ENCODE measurements around the gene PTPN18.
A peak's percentile ranks its signal among the peaks of the same experiment; 100 is the strongest.

PTPN18 gene

DNA sequence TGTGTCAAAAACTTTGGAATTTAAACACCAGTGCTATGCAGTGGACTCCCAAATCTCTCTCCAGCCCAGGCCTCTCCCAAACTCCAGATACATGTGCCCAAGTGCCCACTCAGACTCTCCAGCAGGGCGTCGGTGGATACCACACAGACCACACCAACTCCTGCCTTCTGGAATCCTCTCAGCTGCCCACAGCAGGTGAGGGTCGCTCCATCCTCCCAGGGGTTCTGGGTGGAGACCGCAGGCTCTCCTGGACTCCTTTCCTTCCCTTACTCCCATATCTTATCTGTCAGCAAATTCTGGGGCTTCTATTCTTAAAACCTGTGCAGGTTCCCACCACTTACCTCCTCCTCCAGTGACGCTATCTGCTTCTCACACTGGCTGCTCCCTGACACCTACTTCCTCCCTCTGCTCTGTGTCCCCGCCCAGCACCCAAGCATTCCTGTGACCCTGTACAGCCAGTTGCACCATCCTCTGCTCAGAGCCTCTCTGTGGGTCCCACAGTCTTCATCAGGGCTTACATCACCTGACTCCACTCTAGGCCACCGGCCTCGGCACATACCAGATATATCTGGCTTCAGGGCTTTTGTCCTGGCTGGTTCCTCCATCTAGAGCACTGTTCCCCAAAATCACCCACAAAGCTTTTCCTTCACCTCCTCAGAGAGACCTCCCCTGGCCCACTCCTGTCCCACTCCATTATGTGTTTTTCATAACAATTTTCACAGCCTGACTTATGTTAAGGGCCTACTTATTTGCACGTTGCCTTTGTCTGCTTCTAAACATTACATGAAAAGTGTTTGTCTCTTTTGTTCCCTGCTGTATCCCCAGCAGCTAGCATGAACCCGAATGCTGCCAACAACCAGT, 15.7 kb upstream of the PTPN18 start:
- DNase-seq (ENCODE audit: low spot score) = no peak

DNA sequence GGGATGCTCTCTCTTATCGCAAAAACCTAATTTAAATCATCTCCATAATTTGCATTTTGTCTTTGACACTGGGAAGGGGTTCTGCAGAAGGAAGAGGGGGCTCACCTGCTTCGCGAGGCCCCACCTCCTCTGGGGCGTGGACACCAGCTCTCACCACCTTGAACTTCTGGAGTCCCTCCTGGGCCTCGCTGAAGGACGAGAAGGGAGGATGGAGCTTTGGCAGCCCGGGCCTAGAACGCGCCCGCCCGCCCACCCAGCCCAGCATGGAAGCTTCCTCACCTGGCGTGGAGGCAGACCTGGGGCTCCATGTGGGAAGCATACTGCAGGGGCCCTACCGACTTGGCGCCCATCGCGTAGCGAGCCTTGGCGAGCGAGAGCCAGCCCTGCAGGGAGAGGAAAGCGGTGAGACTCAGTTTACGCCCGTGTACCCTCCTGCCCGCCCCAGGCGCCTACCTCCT, 14.3 kb upstream of the PTPN18 start:
- peak; percentile 19 for DNase-seq (ENCODE audit: low spot score)

DNA sequence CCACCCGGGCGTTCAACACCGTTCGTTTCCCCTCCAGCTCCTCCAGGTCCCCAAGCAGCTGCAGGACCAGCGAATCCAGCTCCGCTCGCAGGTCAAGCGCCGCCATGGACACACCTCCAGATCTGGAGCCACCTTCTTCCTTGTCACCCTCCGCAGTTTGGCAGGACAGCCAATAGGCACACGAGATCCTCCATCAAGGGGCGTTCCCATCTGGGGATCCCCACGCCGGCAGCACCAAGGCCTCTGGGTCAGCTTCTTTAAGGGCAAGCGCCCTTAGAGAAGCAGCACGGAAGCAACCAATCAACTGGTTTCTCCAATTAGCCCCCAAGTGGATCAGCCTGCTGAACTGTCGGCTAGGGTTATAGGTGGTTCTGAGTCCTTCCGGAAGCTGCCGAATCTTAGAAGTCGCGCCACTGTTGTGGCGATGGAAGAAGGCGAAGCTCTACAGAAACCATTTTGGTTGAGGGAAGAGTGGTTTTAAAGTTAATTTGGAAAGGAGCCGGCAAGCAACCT, 13.8 kb upstream of the PTPN18 start:
- peak; percentile 93 for DNase-seq (ENCODE audit: low spot score)

DNA sequence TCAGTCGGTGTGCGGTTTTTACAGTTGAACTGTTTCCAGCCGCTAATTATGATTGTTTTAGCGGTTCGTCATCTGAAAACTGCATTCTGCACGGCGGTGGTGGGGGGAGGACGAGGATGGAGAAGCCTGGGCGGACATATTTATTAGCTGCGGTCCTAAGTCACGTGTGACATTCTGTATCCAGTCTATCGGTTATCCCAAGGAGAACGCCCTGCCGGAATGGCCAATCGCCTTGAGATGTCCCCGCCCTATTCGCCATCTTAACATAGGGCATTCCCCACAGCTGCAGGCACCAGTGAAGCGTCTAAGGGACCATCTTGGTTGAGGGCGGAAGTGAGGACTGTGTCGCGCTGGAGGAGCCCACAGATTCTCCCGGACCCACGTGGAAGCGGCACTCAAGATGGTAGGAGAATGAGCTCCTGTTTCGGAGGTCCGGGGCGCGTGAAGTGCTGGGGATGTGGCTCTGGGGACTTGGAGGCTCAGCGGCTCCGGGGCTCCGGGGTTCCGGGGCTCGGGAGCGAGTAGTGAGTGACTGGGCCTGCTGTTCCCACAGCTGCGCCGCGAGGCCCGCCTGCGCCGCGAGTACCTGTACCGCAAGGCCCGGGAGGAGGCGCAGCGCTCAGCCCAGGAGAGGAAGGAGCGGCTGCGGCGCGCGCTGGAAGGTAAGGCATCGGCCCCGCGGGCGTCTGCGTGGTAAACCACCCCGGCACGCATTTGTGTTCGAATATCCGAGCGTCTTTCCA, 13.2 kb upstream of the PTPN18 start, which contains the start of gene IMP4:
Gene IMP4, plus strand, starts transcription at position 365 of the 743 bp plus-strand sequence. Its CDS starts 36 bp downstream, at position 401.
- peak; percentile 94 for DNase-seq (ENCODE audit: low spot score)

DNA sequence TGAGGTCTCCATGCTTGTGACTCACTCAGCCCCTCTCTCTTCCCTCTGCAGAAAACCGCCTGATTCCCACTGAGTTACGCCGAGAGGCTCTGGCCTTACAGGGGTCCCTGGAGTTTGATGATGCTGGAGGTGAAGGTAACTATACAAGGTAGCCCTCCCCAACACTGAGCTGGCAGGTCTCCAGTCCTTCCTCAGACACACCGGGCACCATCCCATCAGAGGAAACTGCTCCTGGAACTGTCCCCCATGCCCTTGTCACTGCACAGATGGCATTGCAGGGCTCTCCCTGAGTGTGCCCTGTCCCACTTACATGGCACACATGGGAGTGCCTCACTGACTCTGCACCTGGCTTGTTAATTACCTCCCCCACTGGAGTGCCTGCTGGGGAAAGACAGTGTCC, 11.3 kb upstream of the PTPN18 start:
- no peak for DNase-seq (ENCODE audit: low spot score)

DNA sequence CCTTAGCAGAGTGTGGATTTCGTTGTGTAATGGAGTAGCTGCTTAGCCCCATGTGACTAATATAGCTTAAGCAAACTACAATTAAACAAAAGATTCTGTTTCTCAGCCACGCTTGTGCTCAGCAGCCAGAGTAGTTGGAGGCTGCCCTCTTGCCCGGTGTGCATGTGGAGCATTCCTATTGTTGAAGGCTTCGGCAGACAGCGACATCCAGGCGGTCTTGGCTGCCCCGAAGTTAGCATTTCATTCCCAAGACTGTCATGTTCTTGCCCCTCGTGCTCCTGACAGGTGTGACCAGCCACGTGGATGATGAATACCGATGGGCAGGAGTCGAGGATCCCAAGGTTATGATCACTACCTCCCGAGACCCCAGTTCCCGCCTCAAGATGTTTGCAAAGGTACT, 10.8 kb upstream of the PTPN18 start:
- no peak for DNase-seq (ENCODE audit: low spot score)

DNA sequence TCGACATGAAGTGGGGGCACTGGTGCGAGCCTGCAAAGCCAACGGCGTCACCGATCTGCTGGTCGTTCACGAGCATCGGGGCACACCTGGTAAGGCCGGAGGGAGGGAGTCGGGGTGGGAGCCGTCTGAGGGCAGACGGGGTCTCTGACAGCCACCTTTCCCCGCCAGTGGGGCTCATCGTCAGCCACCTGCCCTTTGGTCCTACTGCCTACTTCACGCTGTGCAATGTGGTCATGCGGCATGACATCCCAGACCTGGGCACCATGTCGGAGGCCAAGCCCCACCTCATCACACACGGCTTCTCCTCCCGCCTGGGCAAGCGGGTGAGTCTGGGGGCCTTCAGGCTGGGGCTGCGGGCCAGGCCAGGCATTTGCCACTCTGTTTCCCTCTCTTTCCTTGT, 10.2 kb upstream of the PTPN18 start:
- no peak for DNase-seq (ENCODE audit: low spot score)

DNA sequence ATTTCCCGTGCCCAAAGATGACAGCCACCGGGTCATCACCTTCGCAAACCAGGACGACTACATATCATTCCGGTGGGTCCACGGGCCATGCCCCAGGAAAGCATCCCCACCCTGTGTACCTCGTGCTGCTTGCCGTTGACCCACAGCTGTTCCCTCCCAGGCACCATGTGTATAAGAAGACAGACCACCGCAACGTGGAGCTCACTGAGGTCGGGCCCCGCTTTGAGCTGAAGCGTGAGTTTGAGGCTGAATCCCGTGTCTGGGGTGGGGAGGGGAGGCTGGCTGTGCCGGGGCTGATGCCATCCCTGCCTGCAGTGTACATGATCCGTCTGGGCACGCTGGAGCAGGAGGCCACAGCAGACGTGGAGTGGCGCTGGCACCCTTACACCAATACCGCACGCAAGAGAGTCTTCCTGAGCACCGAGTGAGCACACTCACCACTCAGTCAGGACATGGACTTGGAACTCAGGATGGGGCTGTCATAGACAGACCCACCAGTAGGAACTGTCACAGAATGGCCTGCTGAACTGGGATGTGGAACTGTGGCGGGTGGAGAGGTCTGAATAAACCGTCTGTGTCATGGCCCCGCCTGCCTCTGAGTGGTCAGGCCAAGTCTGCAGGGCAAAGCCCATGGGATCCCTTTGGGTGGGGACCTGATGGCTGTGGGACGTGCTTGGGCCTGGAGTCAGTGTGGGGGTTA, 9.7 kb upstream of the PTPN18 start:
- DNase-seq (ENCODE audit: low spot score) = no peak

DNA sequence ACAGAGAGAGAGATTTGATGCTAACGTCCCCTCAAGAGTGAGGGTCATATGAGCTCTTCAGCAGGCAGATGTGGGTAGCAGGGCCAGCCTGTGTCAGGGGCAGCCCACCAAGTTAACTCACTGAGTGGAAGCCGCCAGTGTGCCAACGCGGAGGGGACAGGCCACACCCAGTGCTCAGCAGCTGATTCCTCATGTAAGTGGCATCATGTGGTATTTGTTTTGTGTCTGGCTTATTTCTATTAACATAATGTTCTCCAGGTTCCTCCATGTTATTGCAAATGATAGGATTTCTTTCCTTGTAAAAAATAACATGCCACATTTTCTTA, 9.2 kb upstream of the PTPN18 start:
- DNase-seq (ENCODE audit: low spot score) = no peak

DNA sequence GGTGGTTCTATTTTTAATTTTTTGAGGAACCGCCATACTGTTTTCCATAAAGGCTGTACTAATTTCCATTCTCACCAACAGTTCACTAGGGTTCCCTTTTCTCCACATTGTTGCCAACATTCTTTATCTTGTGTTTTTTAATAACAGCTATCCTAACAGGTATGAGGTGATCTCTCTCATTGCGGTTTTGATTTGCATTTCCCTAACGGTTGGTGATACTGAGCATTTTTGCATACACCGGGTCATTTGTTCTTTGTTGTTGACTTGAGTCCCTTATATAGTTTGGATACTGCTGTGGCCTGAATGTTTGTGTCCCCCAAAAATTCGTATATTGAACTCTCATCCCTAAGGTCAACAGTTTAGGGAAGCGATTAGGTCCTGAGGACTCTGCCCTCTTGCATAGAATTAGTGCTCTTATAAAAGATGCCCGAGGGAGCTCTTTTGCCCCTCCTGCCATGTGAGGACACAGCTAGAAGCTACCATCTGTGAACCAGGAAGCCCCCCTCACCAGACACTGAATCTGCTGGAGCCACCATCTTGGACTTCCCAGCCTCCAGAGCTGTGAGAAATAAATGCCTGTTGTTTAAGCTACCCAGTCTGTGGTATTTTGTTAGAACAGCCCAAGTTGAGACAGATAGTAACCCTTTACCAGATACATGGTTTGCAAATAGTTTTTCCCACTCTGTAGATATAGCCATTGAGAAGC, 8.5 kb upstream of the PTPN18 start:
- DNase-seq (ENCODE audit: low spot score) = no peak

DNA sequence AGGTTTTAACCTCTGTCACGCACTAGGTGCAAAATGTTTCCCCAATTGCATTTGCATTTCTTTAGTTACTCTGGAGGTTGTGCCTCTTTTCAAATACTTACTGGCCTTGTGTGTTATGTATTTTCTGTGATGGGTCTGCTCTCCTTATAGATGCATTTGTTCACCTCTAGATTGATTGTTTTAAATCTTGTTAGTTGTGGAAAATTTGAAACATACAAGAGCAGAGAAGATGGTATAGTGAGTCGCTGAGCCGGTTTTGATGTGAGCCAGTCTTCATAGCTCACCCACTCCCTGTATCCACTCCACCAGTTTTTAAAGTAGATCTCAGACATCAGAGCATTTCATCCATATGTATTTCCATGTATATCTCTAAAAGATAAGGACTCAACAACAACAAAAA, 6.7 kb upstream of the PTPN18 start:
- DNase-seq (ENCODE audit: low spot score) = no peak

DNA sequence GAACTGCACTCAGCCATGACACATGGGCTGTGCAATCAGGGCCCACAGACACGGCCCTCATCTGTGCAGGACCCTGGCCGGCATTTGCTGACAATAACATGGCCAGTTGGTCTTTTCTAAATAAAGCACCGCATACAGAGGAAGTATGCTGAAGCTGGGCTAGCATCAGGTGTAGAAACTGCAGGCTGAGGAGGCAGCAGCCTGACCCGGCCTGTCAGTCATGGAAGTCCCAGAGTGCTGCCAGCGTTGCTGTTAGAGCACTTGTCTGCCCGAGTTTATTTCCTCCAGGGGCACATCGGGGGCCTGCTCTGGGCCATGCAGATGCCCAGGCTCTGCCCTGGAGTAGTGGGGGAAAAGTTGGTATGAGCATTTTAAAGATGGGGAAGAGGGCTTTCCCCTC, 4.1 kb upstream of the PTPN18 start:
- no peak for DNase-seq (ENCODE audit: low spot score)

DNA sequence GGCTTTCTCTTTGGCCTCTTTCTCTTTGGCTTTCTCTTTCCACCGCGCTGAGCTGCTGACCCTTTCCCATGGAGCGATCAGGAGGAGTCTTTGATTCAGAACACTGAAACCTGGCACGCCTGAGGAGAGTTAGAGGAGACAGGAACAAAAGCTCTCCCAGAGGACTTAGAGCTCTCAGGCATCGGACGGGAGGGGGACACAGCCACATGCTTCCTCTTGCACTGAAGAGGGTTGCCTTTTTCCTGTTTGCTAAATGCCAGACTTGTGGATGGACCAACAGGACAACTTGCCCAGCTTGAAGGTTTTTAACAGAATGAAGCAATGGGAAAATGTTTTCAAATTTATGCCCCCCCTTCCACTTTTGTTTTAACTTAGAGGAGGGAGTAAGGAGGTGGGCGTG, 3.6 kb upstream of the PTPN18 start:
- DNase-seq (ENCODE audit: low spot score) = no peak

DNA sequence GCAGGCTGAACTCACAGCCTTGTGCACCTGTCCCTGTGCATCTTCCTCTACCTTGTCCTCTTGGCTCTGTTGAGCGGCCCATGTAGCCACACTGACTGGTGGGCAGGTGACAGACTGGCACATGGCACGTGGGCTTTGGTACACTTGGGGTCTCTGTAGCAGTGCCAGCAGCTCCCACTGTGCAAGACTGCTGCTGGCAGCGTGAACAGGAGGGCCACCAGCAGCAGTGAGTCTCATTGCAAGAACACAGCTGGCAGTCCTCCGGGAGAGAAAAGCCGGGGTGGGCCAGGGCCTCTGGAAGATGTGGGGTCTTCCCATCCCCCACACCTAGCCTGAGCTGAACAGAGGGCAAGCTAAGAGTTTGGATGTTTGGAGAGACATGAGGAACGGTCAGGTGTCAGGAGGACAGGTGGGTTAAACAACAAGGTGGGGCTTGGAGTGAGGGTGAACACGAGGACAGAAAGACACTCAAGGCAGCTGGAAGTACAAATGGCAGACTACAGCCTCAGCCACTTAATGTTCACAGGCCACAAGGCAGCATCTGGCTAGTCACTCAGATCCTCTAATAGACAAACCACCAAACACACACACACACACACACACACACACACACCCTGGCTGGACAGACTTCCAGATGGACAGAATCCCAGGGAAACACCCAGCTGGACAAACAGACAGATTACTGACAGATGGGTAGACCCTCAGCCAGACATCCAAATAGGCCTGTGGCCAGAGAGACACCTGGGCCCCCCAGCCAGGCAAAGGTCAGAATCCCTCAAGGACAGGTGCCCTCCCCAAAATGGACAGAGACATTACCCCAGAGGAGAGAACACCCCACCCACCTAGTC, 2.3 kb upstream of the PTPN18 start:
- no peak for DNase-seq (ENCODE audit: low spot score)

DNA sequence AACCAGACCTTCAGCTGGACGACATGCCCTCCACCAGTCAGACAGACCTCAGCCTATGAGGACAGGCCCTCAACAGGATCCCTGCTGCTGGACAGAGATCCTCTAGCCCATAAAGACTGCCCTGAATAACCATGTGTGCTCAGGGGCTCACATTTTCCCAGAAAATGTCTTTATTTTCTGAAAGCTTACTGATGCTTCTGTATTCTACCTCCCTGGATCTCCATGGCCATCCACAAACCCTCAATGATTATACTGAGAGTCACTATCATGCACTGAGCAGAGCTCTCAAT, 1.8 kb upstream of the PTPN18 start:
- DNase-seq (ENCODE audit: low spot score) = no peak

DNA sequence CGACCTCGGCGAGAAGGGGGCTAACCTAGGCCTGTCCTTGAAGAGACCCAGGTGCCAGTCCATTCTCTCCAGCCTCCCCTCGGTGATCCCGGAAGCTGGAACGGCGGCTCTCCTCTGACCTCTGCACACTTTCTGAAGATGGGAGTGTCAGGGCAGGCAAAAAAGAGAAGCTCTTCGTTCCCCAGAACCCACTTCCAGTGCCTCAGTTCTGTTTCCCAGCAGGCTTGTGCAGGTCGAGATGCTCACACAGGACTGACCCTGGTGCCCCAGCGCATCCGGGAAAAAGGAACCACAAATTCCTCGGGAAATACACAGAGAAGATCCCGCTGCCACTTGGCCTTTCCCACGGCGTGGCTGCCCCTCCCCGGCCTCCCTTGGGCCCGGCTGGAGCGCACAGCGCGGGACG, 681 bp upstream of the PTPN18 start:
- no peak for DNase-seq (ENCODE audit: low spot score)

DNA sequence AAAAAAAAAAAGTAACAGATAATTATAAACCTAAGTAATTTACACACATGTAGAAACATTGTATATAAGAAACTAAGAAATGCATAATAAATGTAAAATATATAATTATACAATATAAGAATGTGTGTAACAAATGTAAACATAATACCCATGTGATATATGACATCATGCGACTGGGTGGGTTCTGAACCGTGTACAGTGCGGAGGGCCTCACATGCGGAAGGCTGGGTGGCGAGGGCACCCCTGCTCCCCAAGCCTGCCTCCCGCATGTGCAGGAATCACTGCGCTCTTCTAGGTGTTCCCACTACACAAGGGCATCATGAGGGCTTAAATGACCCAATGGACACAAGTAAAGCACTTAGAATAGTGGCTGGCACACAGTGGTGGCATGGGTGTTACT, 2.0 kb downstream of the PTPN18 start:
- DNase-seq (ENCODE audit: low spot score) = no peak

DNA sequence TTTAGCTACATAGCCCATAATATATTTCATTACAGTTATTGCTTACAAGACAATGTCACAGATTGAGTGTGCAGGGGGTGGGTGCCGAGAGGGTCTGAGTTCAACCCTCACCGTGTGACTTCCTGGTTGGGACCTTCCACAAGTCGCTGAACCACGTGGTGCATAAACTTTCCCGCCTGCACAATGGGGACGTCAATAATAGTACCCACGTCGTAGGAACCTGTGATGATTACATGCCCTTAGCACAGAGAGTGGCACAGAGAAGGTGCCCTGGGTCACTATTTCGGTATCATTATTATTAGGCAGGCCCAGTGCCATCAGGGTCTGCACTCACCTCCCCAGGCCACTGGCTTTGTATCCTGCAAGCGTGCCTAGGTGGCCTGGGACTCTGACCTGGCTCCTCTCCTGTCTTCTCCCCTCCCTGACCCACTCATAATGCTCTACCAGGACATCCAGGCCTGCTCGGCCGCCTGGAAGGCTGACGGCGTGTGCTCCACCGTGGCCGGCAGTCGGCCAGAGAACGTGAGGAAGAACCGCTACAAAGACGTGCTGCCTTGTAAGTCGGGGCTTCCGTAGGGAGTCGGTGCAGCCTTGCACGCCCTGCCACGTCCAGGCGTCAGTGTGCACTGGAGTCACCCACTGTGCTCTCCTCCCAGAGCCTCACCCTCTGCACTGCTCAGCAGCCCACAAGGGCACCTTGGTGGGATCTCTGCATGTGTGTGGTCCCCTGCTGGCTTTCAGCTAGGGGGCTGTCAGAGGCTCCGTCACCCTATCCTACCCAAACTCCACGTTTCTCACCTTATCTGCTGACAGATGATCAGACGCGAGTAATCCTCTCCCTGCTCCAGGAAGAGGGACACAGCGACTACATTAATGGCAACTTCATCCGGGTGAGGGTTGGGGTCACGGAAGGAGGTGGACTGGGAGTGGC, 2.8 kb downstream of the PTPN18 start:
- DNase-seq (ENCODE audit: low spot score) = no peak

DNA sequence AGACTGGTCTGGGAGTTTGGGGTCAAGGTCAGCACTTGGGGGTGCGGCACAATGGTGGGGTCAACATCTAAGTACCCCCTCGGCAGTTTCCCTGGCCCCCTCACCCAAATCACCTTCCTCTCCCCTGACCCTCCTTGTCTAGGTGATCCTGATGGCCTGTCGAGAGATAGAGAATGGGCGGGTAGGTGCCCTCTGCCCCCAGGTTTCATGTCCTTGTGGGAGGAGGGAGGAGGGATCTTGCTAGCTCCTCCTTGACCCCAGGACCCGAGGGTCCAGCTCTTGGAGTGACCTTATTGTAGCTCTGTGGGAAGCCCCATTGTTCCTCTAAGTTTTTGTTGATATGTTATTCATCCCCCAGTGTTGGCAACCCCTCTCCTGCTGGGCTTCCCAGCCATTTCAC, 3.6 kb downstream of the PTPN18 start:
- DNase-seq (ENCODE audit: low spot score) = no peak

DNA sequence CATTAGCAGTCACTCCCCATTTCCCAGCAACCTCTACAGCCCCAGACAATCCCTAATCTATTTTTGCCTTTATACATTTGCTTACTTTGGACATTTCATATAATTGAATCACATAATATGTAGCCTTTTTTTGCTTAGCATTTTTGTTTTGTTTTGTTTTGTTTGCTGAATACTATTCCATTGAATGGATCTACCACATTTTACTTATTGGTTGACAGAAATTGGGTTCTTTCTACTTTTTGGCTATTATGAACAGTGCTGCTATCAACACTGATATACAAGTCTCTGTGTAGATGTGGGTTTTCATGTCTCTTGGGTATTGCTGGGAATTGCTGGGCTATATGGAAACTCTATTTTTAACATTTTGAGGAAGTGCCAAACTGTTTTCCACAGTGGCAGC, 7.6 kb downstream of the PTPN18 start:
- no peak for DNase-seq (ENCODE audit: low spot score)
